Spleen (tissue), 7 donors: ENCODE results near the gene GRAPL.
"Not testable (repeated sequence)": the region's sequence is repeated elsewhere in the genome, so short reads cannot be mapped to it uniquely, and the experiment has no call there.

Experiments
- POLR2A ChIP-seq, 3 donors: fragments of 450-650 bp; IDR thresholded peaks; one replicate each; pipeline ENCODE4 v1.5.1; 2017; ENCODE audit warnings: antibody characterized with exemption in 3 of 3, mild to moderate bottlenecking in 1 of 3
- TF ChIP-seq, protein P1 (sequence below), 11 experiments: fragments of 200-600 bp in 7 of 11; fragments of 450-650 bp in 4 of 11; sonication (generic) in 4 of 11; IDR thresholded peaks in 8 of 11; conservative IDR thresholded peaks in 3 of 11; 1 replicate in 7 of 11; 2 replicates in 4 of 11; pipeline versions ENCODE4 v1.4.0 to v1.8.0; 2016 to 2021; ENCODE audit warnings: antibody characterized with exemption in 11 of 11, inconsistent platforms in 4 of 11, mild to moderate bottlenecking in 1 of 11
- donor health status: DM: no; HTN: no; CAD: no; lungs with moderate emphysema.
- donor health status: DM: no; HTN: no; CAD: no.
- donor health status: DM: no; HTN: no; CAD: no.

DNA sequence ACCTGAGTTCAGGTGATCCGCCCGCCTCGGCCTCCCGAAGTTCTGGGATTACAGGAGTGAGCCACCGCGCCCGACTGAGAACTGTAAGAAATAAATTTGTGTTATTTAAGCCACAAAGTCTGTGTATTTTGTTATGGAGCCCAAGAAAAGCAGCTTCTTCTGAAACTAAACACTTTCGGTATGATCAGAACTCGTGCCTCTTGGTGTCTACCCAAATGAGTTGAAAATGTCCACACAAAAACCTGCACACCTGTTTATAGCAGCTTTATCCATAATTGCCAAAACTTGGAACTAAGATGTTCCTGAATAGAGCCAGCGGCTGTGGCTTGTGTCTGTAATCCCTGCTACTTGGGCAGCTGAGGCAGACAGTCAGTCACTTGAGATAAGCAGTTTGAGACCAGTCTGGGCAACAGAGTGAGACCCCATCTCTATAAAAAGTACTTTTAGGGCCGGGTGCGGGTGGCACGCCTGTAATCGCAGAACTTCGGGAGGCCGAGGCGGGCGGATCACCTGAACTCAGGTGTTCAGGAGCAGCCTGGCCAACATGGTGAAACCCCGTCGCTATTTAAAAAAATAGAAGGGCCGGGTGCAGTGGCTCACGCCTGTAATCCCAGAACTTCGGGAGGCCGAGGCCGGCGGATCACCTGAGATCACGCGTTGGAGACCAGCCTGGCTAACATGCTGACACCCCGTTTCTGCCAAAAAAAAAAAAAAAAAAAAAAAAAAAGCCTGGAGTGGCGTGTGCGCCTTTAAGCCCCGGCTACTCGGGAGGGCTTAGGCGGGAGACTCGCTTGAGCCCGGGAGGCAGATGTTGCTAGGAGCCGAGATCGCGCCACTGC lies 61.7 kb downstream of the GRAPL start:
- TF ChIP-seq, protein P1, sequence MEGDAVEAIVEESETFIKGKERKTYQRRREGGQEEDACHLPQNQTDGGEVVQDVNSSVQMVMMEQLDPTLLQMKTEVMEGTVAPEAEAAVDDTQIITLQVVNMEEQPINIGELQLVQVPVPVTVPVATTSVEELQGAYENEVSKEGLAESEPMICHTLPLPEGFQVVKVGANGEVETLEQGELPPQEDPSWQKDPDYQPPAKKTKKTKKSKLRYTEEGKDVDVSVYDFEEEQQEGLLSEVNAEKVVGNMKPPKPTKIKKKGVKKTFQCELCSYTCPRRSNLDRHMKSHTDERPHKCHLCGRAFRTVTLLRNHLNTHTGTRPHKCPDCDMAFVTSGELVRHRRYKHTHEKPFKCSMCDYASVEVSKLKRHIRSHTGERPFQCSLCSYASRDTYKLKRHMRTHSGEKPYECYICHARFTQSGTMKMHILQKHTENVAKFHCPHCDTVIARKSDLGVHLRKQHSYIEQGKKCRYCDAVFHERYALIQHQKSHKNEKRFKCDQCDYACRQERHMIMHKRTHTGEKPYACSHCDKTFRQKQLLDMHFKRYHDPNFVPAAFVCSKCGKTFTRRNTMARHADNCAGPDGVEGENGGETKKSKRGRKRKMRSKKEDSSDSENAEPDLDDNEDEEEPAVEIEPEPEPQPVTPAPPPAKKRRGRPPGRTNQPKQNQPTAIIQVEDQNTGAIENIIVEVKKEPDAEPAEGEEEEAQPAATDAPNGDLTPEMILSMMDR (IDR thresholded peaks at IDR 0.05 in 8 of 11, conservative IDR thresholded peaks at IDR 0.05 in 3 of 11): not testable (repeated sequence)
- TF ChIP-seq POLR2A (IDR thresholded peaks at IDR 0.05): not testable (repeated sequence)
